Measurements from ENCODE around the gene ZAP70.

DNA sequence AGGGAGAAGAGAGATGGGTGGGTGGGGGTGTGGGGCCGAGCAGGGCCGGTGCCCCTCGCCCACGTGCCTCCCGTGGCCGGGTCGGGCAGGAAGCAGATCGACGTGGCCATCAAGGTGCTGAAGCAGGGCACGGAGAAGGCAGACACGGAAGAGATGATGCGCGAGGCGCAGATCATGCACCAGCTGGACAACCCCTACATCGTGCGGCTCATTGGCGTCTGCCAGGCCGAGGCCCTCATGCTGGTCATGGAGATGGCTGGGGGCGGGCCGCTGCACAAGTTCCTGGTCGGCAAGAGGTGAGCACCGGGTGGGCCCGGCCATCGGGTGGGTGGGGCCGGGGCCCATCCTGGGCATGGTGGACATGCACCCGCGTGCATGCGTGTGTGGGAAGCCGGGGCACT lies 21.8 kb downstream of the ZAP70 start:
- TF ChIP-seq, protein P1, sequence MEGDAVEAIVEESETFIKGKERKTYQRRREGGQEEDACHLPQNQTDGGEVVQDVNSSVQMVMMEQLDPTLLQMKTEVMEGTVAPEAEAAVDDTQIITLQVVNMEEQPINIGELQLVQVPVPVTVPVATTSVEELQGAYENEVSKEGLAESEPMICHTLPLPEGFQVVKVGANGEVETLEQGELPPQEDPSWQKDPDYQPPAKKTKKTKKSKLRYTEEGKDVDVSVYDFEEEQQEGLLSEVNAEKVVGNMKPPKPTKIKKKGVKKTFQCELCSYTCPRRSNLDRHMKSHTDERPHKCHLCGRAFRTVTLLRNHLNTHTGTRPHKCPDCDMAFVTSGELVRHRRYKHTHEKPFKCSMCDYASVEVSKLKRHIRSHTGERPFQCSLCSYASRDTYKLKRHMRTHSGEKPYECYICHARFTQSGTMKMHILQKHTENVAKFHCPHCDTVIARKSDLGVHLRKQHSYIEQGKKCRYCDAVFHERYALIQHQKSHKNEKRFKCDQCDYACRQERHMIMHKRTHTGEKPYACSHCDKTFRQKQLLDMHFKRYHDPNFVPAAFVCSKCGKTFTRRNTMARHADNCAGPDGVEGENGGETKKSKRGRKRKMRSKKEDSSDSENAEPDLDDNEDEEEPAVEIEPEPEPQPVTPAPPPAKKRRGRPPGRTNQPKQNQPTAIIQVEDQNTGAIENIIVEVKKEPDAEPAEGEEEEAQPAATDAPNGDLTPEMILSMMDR (IDR thresholded peaks at IDR 0.05): no peak
- TF ChIP-seq POLR2AphosphoS5 (IDR thresholded peaks at IDR 0.05; ENCODE audit: low read depth, low read length): no peak
